HG03342 (cell line): Measurements from ENCODE around the gene DPCD.

Experiments
- ATAC-seq: cut with Tn5 transposase; IDR thresholded peaks from one replicate; pipeline ENCODE4 v1.9.1; 2021; ENCODE audit warnings: mild to moderate bottlenecking, moderate library complexity; ENCODE audit not compliant: unreplicated experiment

The DPCD gene

DNA sequence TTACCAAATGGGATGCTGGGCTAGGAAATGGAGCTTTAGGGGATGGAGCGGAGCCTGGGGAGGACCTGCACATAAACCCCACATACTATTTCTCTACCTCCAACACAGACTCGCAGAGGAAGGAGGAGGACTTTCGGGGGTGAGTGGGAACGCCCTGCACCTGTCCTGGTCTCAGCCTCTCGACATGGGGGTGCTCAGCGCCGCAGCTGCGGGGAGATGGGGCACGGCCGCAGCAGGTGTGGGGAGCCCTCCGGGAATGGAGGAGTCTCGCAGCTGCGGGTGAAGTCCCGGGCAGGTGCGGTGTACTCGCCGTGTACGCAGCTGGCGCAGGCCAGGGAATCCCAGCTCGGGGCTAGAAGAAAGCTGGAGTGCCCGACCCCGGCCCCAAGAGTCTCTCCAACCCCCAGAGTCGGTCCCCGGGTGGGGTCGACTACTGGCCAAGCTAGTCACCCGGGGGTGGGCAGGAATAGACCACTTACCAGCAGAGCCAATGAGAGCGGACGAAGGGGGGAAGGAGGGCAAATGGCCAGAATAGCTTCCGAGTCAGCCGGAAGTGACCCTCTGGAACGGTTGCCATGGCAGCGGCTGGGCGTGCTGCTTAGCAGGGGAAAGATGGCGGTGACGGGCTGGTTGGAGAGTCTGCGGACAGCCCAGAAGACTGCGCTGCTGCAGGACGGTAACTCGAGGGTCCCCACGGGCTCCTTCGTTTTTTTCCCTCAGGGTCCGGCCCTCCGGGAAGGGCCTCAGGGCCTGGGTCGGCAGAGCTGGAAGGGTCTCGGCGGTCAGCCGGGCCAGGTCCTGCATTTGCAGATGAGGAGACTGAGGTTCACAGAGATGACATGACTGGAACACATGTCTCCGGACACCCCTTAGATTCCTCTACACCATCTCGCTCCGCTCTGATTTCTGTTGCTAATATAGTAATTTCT, at the start of gene DPCD, which contains the start of gene POLL:
TSS of gene DPCD (plus strand) at position 597 of the 929 bp plus-strand sequence. CDS start at position 613, 16 bp downstream.
TSS of gene POLL (minus strand) at position 533 of the 929 bp plus-strand sequence. CDS start 897 bp downstream, outside the sequence.
- peak; percentile 97 for ATAC-seq

DNA sequence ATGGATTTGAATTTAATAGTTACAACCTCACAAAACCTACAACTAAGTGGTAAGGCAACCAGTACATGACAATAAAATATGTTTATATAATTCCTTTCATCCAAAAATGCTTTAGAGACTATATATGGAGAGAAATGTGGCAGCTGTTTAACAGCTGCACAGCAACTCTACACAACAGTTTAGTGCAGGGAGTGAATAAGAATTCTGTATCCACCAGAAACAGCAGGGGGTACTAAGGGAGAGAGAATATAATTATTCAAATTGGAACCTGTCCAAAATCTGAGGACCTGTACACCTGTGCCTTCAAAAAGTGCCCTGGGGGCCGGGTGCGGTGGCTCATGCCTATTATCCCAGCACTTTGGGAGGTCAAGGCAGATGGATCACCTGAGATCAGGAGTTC, 49.7 kb upstream of the DPCD start:
- no peak for ATAC-seq

DNA sequence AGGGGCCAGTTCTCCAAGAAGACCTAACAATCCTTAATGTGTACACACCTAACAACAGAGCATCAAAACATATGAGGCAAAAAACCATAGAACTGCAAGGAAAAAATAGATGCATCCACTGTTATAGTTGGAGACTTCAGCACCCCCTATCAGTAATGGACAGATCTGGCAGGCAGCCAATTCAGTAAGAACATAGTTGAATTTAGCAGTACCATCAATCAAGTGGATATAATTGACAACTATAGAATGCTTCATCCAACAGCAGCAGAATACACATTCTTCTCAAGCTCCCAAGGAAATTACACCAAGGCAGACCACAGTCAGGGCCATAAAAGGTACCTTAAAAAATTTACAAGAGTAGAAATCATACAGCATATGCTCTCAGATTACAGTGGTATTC, 42.2 kb upstream of the DPCD start:
- ATAC-seq: no peak

DNA sequence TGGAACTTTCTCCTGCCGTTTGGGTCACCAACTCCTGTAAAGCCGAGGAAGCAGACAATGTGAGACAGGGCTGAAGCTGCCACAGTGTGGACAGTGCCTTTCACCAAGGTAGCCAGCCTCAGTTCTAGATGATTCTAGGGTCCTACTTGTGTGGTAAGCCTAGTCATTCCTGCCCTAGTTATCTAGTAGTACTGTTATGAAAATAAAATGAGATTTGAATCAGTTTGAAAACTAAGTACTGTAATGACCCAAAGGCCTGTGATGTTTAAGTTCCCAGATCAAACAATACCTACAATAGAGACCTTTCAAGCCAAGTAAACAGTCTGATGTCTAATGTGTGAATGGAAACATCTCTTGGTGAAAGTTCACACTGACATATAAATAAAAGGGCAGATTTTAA, 37.2 kb upstream of the DPCD start:
- ATAC-seq: no peak

DNA sequence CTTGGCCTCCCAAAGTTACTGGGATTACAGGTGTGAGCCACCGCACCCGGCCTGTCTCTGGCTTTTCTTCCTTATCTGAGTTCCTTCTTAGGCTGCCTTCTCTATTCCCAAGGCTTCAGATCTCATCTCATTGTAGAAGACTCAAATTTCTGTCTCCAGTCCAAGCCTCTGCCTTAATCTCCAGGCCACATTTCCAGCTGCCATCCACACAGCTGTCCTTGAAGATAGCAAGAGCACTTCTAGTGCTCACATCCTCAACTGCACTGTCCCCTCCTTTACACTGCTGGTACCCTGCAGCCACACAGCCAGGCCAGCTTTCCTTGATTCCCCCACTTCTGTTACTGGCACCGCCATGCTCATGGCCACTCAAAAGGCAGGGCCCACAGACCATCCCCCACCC, 35.7 kb upstream of the DPCD start:
- no peak for ATAC-seq

DNA sequence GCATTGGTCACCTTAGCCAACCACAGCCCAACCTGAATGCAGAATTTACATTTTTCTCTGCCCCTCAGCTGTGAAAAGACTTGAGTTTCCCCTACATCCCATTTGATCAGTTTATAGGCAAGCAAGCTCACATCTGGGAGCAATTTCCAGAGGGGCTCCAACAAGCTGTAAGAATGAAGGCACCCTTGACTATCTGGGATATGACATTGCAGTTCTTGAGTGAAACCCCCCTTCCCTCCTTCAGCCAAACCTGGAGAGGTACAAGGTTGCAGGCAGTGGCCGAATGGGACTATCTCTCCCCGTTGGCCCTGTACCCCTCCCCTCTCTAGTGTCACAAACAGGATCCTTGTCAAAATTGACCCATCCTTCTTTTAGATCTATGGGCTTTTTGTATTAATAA, 30.6 kb upstream of the DPCD start:
- ATAC-seq: no peak

DNA sequence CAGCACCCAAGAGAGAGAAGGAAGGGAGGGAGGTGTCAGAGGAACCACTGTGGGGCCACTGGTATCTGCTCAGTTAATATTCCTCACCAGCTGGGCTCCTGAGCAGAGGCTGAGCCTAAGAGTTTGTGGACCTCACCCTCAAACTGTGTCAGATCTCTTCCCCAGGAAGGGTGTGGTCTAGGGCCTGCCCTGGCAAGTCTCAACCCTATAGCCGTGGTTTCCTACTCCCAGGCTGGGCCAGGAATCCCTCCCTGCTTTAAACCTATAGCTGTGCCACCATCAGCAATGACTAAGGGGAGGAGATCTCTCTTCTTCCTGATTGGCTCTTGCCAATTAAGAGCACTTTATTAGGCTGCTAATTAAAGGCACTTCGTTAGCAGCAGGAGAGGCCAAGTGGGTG, 29.9 kb upstream of the DPCD start:
- no peak for ATAC-seq

DNA sequence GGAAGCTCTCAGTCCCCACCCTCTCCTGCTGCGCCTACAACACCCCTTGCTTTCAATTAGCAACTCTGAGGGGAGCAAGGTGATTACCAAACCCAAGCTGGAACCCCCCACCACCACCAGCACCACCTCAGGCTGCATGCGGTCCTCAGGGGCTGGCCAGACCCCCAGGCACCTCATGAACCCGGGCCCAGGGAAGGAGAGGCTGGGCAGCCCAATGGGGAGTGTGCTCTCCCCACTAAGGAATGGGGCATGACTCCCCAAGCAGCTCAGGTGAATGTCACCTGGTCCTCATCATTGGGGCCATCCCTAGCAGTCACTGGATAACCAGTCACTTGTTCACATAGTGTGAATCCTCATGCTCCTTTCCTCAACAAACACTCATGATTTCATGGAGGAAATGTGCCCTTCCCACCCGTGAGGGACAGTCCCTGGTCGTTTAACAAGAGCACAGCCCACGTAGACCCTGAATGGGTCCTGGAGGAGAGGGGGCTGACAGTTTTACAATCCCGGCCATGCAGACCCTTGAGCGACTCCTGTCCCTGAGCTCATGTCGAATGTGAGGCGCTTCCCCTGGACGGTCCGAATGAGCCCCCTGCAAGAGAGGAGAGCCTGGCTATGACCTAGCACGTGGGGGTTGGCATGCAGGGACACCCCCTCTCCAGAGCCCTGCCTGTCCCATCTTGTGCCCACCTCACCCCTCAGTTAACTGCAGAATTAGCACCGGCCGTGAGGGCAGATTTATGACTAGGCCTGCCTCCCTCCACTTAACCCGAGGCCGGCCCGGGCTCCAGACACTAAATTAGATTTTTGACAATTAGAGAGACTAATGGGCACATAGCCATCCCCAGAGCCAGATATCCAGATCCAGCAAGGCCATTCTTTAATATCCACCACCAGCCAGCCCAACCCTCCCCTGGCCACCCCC, 29.2 kb upstream of the DPCD start:
- ATAC-seq: no peak

DNA sequence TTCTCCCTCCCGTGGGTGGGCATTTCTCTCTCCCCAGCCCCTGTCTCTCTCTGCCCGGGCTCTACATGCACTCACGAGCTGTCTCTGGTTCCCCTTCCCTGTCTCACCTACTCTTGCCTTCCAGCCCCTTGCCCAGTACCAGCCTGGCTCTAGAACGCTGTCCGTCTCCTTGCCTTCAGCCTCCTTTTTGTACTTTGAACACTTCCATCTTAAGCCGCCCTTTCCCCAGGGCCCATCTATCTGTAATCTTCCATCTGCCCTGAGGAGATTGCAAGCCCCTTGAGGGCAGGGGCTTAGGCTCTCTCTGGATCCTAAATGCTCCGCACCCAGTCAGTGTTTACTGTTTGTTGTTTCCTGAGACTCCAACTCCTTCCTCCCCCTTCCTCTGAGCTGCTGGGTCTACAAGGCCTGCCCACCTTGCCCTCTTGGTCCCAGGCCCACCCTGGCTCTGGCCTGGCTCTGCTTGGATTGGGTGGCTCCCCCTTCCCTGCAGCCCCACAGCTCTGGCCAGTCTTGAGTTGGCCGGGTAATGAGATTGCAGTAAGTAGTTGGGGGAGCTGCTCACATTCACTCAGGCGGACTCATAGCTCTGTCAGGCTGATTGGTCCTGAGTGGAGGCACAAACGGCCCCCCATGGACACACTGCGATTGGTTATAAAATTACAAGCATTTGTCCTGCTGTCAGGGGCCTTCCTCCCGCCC, 28.4 kb upstream of the DPCD start:
- no peak for ATAC-seq

DNA sequence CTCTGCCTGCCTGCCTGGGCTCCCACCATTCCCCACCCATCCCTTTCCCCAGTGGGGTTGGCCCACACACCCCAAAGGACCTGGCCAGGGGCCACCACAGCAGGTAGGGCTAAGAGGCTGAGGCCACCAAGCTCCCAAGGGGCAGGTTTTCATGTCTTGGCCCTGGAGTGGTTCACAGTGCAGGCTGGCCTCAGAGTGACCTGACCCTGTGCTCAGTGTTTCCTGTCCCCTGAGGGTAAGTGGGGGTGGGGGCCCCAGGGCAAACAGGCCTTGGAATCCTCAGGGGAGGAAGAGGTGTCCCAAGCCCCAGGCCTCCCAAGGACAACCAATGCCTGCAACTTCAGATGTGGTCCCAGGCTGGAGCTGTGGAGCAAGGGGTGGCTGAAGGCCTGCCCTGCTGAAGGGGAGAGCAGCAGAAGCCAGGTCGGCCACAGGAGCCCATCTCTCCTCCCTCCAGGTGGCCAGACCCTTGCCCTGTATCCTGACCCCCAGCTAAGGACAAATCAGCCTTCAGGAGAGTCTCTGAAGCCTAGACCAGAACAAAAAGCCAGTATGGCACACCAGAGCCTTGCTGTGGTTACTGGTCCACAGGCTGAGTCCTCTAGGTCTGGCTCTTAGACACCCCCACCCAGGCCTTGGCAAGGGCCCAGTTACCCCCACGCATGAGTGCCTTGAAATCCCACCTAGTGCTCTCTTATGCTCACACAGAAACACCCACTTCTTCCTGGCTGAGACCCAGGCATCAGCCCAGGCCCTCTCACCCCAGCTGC, 27.6 kb upstream of the DPCD start:
- no peak for ATAC-seq

DNA sequence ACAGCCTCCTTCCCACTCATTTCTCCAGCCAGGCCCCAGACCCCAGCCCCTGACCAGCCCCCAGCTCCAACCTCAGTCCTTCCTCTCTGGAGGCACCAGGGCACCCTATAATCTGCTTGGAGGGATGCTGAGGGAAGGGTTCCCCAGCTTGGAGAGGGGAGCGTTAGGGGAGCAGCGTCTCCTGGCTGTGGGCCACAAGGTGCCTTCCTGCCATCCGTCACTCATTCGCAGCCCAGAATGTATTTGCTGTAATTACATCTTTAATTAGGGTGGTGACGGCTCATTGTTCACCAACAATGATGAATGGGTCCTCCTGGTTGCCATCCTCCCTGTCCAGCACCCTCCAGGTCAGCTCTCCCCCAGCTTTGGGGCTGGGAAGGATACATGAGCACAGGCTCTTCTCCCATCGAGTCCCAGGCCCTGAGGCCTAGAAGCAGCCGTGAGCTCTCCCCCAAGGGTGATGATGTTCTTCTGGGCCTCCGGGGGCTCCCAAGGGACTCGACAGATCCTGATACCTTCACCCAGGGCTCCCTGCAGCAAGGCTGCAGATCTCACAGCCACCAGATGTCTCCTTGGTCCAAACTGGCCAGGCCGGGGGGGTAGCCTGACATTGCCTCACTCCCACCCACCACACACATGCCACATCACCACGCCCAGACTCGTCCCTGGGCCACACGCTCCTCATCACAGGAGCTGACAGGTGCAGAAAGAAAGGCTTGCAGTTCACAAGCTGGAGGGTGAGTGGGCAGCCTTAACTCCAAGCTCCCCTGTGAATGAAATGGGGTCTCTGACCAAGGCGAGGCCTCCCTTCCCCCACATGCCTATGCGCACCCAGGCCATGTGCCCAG, 26.8 kb upstream of the DPCD start:
- ATAC-seq: no peak

DNA sequence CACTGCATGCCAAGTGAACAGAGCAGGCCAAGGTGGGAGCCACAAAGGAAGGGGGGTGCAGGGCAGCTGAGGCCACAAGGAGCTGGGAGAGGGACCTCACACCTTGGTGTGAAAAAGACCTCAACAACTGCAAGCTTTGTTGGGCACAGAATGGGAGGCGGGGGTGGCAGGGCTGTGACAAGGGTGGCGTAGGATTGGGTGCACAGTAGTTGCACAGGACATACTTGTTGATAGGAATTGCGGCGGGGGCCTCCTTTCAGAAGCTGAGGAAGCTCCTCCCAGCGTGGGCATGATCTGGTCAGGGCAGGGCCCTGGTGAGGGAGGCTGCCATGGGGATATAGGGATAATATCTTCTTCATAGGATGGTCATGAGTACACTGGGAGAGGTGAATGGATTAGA, 25.9 kb upstream of the DPCD start:
- no peak for ATAC-seq

DNA sequence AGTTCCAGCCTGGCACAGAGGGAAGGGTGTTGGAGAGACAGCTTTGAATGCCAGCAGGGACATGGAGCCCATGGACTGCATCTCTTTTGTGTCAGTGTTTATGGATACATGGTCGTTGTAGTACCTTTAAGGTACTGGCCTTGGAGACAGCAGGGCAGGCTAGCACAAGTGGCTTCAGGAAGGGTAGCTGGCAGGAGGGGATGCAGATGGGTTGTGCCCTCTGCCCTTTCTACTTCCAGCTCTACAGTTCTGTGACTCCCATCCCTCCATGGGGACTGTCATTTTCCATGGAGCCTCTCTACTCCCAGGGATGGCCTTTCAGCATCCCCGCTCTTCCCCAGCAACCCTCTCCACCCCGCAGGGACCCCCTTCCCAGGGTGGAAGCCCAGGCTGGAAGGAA, 25.1 kb upstream of the DPCD start:
- no peak for ATAC-seq

DNA sequence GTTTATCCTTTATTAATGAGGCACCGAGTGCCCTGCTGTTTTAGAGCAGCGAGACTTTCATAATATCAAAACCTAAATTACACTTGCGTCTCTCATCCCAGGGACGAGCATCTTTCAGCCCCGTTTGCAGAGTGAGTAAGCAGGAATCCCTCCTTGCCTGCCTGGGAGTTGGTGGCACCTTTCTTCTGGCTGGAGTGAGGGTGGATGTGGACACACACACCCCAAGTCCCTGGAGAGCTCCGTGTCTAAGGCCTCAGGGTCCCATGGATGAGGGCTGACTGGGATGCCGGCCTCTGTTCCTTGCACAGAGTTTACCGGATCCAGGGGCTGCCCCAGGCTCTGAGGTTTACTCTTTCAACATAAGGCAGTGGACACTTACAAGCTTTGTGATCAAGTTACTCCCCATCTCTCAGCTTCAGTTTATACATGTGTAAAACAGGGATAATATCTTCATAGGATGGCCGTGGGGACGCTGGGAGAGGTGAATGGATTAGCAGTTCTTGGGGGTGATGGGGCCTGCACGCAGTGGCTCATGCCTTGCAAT, 24.6 kb upstream of the DPCD start:
- no peak for ATAC-seq

DNA sequence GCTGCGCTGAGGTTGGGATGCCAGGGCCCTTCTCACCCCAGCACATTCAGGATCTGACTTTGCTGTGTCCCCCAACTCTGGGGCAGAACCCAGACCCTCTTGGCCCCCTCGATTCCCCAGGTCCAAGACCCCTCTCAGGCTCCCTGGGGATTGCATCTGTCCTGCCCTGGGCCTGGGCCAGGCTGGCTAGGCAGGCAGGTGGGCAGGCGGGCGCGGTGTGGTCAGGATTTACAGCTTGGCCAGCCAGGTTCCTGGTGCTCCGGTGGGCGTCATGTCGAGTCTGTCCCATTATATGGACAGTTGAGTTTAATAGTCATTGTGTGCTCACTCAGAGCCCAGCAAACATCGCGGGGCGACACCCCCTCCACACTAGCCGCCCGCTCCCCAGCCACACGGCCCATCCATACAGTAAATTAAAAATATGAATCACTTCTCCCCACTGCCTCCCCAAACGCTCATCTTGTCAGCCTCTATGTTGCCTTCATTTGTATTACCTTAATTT, 23.6 kb upstream of the DPCD start:
- ATAC-seq: no peak

DNA sequence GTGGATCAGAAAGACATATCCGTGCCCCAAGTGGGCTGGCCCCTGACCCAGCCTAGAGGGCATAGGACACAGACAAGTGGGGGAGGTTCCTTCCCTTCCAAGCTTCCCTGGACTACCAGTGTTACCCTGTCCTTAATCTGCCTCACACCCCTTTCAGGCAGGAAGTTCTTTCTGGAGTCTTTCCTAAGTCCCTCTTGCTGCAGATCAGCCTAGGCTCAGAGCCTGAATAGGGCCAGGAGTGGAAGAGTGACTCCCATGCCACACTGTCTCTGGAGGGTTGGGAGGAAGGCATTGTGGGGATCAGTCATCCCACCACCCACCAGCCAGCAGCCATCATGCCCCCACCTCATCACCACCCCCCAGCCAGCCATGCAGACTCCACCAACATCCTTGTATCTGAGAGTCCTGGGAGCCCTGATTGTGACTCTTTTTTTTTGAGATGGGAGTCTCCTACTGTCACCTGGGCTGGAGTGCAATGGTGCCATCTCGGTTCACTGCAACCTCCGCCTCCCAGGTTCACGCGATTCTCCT, 22.7 kb upstream of the DPCD start:
- no peak for ATAC-seq

DNA sequence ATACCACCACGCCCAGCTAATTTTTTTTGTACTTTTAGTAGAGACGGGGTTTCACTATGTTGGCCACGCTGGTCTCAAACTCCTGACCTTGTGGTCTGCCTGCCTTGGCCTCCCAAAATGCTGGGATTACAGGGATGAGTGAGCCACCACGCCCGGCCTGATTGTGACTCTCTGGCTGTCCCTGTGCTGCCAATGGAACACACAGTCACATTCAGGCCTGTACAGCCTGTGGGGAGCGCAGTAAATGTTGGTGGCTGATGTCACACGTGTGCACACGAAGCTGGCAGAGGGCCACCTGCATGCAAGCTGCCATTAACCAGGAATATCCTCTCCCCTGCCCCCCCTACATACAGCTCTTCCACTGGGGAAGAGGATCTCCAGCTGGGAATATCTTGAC, 22.2 kb upstream of the DPCD start:
- ATAC-seq: no peak

DNA sequence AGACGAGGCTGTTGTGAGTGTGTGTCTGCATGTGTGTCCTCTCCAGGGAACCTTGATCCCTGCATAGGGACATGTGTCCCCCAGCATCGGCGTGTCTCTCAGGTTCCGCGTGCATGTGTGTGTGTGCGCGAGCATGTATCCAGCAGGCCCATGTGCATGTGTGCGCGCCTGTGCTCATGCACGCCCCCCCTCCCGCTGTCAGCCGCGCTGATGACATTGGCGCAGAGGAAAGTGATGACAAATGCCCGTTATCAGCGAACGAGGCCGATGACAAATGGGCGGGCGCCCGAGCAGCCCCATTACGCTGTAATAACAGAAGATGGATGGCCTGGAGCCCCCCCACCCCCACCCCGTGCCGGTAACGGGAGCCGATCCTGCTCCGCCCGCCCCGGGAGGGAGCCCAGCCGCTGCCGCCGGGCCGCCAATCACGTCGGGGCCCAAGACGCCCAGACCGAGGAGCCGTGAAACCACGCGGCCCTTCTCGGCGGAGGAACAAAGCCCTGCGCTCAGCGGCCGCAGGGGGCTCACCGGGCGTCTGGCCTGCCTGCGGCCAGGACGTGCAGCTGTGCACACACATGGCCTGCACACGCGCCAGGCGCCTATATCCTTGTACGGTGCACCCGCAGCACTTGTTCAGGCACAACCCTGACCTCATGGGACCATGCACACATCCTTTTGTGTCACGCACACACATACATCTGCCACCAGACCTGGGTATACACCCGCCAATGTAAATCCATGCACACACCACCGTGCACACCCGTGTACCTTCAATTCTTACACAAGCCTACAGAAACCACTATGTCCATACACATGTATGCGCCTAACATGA, 21.6 kb upstream of the DPCD start:
- ATAC-seq: no peak
